ENCODE data around the gene PLEKHM3.

- no peak for TF ChIP-seq CTCF (IDR thresholded peaks at IDR 0.05; ENCODE audit: insufficient read depth, low read length, poor library complexity, severe bottlenecking)
- no peak for TF ChIP-seq EZH2phosphoT487 (conservative IDR thresholded peaks at IDR 0.05; ENCODE audit: low read length)
Observed at GRCh38 chr2:207847098-207847806, 178.1 kb downstream of the PLEKHM3 start.
